GM13976 (cell line): Measurements from ENCODE around the gene CAPN15.

Experiments
- DNase-seq: peaks from one replicate; pipeline ENCODE4 v3.0.0; 2012; ENCODE audit warnings: low spot score
- CTCF ChIP-seq: IDR thresholded peaks from 2 replicates; pipeline ENCODE4 v1.5.1; 2012; ENCODE audit warnings: borderline replicate concordance, mild to moderate bottlenecking; ENCODE audit not compliant: insufficient read depth; ENCODE audit errors: extremely low read depth, missing control alignments, control extremely low read depth
- in situ Hi-C: fragments of 300-500 bp; cut with MboI; formaldehyde crosslinking; loops from one replicate; pipeline ENCODE4 v1.12.0; 2022; ENCODE audit warnings: low sequenced_read_pairs, mixed read lengths, inconsistent platforms; ENCODE audit not compliant: unreplicated experiment

CAPN15 gene

GRCh38 chr16:585351-585750 lies 57.8 kb downstream of the CAPN15 start:
- in situ Hi-C loops, result no loop called here
- TF ChIP-seq CTCF, result no peak
- no peak for DNase-seq

GRCh38 chr16:586047-586644 lies 58.6 kb downstream of the CAPN15 start:
- no peak for DNase-seq
- in situ Hi-C loops, result no loop called here
- no peak for TF ChIP-seq CTCF

GRCh38 chr16:586645-587590 lies 59.4 kb downstream of the CAPN15 start:
- in situ Hi-C loops, result no loop called here
- no peak for TF ChIP-seq CTCF
- no peak for DNase-seq

GRCh38 chr16:588639-588888 lies 61.1 kb downstream of the CAPN15 start:
- in situ Hi-C loops, result no loop called here
- DNase-seq, result peak; percentile 62
- TF ChIP-seq CTCF, result no peak

- no peak for TF ChIP-seq CTCF
- DNase-seq, result peak; percentile 93
Observed at GRCh38 chr16:588889-589657, 61.6 kb downstream of the CAPN15 start.

GRCh38 chr16:589658-590187 lies 62.2 kb downstream of the CAPN15 start, which contains the start of gene RAB40C:
Gene RAB40C, plus strand, starts transcription at chr16:590066. Its CDS starts 226 bp downstream, at chr16:590292.
- peak; percentile 99 for DNase-seq
- TF ChIP-seq CTCF, result no peak
- in situ Hi-C loops, result no loop called here

More at GRCh38 chr16:588889-589657, 61.6 kb downstream of the CAPN15 start:
- in situ Hi-C loops, result no loop called here
